Activated CD8-positive, alpha-beta memory T cell treated with anti-CD3 and anti-CD28 coated beads for 24 hours (primary cell): ENCODE results near the gene ABI3.
A peak's percentile ranks its signal among the peaks of the same experiment; 100 is the strongest.

Experiments used
- DNase-seq: peaks from one replicate; pipeline ENCODE4 v3.0.0-alpha.2; 2020

Gene ABI3

DNA sequence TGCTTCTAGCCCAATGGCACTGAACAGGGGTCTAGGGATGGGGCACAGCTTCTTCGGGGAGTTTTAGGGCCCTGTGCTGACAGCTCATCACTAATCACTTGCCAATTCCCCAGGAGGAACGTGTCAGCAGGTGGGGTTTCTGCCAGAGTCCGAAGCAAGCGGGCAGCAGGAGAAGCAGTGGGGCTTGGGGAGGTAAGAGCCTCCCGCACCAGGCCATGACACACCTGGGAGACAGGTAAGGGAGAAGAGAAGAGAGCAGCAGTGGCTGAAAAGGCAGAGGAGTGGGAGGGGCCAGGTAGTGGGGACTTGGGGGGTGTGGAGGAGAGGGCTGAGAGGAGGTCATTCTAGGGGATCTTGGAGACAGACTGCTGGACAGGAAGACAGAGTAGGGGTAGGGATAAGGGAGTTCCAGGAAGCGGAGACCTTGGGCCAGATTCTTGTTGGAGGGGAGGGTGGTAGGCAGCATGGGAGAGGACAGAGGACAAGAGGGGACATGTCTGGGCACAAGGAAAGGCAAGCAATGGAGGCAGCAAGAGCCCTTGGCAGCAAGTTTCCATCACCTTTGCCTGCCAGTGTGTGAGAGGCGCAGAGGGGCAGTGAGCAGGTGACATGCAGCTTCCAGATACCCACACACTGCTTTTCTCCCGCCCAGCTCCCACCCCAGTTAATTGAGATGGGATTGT, 15.2 kb downstream of the ABI3 start:
- DNase-seq = no peak

DNA sequence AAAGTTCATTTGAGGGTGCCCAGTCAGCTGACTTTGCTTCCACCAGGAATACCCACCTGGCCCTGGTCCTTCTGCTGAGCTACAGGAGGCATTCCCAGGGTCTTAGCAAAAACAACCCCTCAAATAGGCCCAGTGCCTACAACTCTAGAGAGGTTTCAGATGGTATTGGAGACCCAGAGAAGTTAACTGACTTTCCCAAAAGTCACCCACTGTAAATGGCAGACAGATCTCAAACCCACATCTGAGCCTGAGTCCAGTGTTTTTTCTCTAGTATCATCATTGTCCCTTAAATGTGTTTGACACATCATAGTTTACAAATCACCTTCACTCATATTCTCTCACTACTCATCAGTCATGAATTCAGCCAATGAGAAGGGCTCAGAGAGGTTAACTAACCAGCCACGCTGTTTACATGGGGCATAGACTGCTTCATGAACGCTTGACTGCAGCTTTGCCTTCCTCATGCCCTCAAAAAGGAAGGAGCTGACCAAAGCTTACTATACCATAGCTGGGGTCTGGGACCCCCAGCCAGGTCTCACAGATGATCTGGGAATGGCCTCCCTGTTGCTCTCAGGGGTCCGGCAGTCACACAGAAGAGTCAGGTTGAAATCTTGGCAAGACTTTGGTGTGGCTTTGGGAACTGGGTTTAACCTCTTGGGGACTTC, 16.4 kb downstream of the ABI3 start:
- no peak for DNase-seq

DNA sequence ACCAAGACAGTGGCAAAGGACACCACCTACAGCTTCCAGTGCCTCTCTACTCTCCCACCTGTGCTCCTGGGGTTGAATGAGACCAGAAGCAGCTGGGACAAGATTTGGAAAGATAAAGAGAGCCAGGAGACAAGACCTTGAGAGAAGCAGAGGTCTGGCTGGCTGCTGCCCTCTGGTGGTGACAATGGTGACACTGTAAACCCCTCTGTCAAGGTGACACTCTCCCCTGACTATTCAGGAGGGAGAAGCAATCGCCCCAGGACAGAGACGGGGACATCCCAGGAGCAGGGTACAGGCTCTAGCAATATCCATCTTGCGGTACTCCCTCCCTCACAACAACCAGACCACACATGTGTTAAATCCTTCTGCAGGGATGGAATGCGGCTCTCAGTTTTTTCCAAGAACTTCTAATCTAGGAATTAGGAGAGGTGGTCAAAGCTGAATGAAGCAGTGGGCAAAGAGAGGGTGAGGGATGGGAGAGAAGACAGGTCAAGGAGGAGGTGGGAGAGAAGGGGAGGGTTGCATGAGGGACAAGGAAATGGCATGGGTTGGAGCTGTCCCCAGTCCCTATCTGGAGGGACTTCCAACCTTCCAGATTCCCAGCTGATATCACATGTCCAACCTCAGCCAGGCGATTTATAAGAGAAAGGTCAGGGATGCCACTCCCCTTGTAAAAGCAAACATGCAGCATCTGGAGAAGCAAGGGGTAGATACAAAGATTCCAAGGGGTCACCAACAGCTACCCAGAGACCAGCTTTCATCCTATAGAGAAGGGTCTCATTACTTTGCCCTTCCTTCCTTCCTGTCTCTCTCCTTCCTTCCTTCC, 17.1 kb downstream of the ABI3 start:
- DNase-seq = peak; percentile 91

DNA sequence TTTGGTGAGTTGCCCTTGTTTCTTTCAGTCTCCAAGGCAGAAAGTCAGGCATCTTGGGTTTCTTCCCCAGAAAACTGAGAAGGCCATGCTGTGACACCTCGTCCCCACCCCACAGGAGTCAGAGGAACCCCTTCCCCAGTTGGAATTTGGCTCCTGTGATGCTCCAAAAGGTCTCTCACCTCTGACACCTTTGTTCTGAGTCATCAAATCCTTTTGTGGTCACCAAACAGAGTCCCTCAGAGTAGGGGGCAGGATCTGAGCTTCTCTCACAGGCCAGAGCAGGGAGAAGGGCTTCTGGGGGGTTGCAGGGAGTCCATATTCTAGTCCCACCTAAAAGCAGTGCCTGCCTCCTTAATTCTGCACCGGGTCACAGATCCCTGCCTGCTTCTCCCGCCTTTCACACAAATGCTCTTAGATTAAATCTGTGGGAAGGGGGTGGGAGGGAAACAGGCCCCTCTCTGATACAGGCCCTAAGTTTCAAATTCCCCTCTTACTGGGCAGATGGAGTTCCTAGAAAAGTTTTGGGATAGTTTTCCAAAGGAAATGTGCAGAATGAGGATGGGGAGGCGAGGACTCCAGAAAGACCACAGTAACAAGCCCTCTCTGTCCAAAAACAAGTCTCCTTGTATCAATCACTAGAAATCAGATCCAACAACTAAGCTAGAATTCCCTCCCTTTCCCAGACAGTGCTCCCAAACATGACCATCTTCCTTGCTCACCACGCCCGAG, 18.7 kb downstream of the ABI3 start:
- no peak for DNase-seq

DNA sequence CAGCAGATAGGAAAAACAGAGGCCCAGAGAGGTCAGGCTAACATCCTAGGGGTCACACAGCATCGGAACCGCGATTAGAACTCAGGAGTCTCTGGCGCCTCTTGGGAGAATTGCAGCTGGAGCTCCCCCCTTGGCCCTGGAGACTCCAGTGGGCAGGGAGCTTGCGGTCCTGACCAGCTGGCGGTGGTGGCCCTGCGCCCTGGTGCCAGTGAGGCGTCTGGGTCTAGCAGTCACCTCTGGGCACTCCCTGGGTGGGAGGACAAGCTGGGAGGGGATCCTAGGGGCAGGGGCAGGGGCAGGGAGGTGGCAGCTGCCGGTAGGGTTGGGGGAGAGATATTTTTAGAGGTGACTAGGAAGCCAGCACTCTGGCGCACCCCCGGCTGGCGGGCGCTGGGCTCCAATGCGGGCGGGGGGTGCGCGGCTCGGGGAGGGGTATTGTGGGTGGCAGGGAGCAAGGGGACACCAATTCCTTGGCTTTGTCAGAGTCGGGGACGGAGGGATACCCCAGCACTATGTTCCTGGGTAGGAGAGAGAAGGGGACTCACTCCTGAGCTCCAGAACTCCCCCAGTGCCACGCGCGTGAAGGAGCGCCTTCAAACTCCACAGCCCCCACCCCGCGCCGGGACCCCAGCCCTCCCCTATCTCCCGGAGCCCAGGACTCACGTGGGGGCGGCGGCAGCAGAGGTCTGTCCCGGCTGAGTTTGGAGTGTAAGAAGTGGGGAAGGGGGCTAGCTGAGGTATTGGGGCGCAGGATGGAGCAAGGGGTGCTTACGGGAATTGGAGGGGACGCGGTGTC, 19.5 kb downstream of the ABI3 start:
- DNase-seq = no peak

DNA sequence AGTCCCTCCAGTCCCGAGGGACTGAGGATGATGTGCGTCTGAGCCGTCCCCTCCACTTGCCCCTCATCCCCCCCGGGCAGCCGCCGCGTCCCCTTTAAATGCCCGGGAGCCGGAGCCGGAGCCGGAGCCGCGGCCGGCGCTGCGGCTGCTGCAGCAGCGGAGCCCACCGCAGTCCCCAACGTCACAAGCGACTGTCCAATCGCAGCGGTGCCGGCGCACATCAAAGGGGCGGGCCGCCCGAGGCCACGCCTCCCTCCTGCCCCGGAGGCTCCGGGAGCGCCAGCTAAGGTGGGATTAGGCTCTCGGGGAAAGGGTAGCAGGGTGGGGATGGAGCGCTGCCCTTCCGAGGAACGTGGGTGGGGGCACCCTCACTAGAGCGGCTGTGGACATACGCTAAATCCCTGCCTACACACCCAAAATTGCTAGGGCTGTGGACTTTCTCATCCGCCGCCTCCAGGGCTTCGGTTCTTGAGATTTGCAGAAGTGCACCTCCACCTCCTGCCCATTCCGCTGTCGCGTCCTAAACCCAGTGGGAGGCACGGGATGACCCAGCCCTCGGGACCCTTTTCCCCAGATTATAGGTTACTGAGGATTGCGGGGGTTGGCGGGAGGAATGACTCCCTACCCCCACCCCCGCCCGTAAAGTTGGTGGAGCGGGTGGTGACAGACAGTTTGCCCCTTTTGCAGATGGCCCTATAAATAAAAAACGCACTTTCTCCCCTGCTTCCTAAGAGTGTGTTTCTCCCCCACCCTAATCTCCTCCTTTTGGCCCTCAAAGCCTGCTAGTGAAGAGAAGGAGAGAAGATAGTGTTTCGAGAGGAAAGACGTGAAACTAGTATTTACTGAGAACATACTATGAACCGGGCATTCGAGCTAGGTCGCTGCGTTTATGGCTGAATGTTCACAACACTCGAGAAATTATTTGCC, 20.4 kb downstream of the ABI3 start, which contains the start of gene PHOSPHO1:
Gene PHOSPHO1, minus strand, starts transcription at position 152 of the 927 bp plus-strand sequence. CDS start 4,096 bp downstream, outside the sequence.
- DNase-seq = peak; percentile 93

DNA sequence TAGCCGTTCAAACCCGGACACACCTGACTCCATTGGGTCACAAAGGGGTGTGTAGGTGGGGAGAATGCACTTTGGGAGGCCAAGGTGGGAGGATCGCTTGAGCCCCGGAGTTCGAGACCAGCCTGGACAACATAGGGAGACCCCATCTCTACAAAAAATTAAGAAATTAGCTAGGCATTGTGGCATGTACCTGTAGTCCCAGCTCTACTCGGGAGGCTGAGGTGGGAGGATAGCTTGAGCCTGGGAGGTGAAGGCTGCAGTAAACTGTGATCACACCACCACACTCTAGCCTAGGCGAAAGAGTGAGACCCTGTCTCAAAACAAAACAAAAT, 21.0 kb downstream of the ABI3 start:
- DNase-seq = no peak

DNA sequence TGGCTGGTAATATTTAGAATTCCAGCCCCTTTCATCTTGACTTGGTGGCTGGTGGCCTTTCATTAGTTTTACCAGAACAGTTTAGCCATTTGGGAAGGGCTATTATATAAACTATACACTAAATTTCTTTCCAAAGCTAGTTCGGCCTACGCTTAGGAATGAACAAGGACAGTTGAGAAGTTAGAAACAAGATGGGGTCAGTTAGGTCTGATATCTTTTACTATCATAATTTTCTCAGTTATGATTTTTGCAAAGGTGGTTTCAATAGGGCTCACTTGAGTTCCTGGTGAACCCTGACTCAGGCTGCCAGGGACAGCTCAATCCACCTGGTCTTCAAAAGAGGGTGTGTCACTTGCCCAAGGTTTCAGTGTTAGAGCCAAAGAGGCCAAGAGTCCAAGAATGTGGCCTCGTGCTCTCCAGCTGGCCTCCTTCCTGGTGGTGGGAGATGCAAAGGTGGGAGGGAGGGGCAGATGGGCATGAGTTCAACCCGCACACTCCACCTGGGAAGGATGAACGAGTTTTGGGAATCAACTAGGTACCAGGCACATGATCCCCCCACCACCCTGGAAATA, 24.1 kb downstream of the ABI3 start:
- no peak for DNase-seq

DNA sequence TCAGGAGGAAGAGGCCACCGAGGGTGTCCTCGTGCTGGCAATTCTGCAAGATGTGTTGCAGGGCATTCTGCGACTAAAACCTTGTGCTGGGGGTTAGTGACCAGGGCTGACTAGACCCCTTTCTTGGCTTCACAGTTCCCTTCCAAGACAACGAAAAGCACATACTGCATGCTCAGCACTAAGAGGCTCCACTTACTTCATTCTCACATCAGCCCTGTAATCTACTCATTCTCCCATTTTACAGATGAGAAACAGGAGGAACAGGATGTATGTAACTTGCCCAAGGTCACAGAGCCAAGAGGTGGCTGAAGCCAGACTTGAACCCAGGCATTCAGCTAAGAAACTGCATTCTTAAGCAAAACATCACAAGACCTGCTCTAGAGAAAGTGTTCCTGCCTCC, 25.4 kb downstream of the ABI3 start:
- DNase-seq = no peak

DNA sequence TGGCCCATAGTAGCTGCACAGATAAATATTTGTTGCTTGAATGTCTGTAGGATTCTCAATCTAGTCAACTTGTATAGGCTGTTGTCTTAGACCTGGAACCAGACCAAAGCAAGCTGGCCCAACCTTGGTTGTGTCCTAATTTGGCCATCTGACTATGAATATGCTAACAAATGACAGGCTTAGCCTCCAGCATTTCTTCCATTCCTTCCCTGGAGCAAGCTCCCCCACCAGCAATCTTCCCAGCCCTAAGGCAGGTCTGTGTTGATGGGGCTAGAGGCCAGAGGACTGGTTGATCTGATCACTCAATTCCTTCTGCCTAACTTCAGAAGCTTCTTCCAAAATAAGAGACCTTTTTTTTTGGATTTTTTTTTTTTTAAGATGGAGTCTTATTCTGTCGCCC, 29.5 kb downstream of the ABI3 start:
- no peak for DNase-seq

DNA sequence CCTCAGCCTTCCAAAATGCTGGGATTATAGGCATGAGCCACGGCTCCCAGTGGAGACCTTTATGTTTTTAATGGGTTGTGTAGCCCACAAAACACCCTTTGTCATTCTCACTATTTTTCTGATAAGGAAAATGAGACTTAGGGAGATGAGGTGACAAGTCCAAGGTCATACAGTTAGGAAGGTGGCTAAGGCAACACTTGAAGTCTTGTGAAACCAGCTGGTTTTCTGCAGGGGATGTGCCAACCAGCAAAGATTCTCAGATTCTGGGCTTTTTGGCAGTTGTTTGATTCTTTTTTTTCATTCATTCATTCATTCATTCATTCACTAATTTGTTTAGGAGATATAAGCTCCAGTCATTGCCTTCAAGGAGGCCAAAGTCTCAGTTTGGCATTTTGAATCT, 30.1 kb downstream of the ABI3 start:
- DNase-seq = no peak

DNA sequence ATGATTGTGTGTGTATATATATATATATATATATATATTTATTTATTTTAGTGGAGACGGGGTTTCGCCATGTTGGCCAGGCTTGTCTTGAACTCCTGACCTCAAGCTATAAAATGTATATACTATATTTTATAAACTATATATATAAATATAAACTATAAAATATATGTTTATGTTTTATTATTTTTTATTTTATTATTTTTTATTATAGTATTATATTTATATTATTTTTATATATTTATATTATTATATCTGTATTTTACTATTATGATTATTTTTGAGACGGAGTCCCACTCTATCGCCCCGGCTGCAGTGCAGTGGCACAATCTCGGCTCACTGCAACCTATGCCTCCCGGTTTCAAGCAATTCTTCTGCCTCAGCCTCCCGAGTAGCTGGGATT, 30.5 kb downstream of the ABI3 start:
- no peak for DNase-seq

DNA sequence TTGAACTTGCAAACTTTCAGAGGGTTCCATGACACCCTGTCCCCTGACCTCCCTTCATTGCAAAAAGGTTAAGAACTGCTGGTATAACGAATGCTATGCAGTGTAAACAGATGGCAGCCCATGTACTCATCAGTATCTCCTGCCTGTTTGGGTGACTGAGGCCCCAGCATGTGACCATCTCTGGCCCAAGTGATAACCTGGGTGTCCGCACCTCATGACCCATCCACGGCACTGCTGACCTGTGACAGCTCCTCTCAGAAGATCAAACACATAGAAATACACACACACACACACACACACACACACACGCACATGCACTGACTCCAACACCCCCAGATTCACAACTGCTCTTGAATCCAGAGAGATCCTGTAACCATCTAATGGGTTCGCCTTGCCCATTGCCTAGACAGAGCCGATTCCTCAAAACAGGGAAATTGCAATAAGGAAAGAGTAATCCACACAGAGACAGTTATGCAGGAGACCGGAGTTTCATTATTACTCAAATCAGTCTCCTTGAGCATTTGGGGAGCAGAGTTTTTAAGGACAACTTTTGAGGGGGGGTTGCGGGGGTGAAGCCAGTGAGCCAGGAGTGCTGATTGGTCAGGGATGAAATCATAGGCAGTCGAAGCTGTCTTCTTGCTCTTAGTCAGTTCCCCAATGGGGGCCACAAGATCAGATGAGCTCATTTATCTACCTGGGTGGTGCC, 31.3 kb downstream of the ABI3 start:
- no peak for DNase-seq

DNA sequence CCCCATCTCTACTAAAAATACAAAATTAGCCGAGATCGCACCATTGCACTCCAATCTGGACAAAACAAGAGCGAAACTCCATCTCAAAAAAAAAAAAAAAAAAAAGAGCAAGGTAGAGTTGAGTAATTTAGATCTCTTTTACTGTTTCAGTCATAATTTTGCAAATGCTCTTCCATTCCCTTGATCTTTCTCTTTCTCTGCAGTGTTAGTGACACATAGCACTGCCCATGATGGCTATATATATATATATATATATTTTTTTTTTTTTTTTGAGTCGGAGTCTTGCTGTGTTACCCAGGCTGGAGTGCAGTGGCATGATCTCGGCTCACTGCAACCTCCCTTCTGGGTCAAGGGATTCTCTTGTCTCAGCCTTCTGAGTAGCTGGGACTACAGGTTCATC, 32.3 kb downstream of the ABI3 start:
- no peak for DNase-seq

DNA sequence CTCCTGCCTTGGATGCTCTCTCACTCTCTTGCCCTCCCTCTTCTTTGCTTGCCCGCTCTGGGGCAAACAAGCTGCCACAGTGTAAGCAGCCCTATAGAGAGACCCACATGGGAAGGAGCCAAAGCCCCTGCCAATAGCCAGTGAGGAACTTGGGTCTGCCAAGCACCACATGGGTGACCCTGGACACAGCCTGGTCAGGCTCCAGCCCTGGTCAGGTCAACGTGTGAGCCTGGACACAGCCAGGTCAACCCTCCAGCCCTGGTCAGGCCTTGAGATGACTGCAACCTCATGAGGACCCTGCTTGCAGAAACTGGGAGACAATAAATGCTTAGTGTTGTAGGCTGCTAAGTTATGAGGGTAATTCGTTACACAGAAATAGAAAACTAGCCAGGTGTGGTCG, 34.3 kb downstream of the ABI3 start:
- no peak for DNase-seq

DNA sequence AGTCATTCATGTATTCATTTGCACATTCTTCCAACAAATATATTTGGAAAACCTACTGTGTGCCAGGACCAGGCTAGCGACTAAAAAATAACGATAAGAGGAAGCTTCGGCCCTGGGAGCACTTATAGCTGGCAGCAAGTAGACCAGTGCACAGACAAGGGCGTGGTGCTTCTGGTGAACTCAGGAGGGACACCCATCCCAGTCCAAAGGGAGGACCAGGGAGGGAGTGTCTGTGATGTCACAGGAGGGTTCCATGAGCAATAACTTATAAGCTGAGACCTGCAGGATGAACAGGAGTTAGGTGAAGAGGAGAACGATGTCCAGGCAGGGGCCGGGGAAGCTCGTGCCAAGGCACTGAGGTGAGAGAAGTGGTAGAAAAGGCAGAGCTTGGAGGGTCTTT, 37.4 kb downstream of the ABI3 start:
- DNase-seq = no peak

DNA sequence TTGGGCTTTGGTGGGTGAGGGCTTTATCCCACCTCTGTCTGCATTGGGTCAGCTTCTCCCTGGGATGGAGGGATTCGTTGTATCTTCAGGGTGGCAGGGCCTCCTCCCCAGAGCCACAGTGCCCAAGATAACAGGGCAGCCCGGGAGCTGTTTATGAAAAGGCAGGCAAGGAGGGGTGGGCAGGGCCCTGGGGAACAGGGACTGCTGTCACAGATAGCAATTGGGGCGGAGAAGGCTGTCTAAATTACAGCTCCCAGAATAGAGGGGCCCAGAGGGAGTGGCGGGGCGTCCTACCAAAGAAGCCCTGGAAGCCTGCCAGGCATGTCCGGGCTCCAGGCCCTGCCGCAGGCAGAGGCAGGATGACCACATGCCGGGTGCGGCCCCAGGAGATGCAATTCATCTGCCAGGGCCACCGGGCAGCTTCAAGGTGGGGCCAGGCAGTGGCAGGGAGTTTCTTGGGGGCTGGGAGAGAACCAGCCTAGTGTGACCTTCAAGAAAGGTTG, 38.8 kb downstream of the ABI3 start:
- no peak for DNase-seq

DNA sequence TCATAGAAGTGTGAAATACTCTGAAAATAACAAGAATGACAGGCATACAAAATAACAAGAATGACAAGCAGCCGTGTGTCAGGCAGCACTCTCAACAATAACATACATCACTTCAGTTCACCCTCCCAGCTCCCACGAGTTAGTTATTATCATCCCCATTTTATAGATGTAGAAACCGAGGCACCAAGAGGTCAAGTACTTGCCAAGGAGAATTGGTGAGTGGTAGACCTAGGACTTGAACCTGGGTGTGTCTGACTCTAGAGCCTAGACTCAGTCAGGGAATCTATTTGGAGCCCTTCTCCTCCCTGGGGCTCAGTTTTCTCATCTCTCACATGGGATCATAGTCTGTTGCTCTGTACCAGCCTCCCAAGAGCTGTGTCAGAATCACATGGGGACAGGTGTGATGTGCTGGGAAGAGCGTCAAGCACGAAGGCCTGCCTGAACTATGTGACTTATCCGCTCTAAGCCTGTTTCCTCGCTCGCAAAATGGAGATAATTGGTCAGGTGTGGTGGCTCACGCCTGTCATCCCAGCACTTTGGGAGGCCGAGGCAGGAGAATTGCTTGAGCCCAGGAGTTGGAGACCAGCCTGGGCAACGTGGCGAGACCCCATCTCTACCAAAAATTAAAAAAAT, 39.5 kb downstream of the ABI3 start:
- no peak for DNase-seq

DNA sequence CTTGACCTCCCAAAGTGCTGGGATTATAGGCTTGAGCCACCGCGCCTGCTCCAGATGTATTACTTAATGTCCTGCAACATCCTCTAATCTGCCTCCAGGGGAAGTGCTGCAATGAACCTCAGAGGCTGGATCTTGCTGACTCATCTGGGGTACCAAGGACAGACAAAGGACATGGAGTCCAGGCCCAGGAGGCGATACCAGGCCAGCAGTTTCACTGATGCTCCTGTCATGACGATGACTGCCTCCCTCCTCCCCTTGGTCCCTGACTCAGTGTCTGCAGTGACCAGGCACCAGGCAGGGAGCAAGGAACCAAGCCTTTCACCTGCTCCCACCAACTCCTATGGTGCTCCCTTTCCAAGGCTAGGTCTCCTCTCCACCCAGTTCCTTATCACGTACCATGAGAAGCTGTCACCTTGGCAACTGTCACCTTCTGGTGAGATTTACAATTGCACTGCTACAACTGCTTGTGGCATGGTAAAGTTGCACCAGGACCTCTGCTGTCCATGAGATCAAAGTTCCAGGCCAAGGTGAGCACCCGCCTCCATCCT, 41.7 kb downstream of the ABI3 start:
- no peak for DNase-seq
